ENCODE data around the gene IFITM5. TPM values are rescaled to one million over a fixed set of nuclear protein-coding genes. Genes with fewer than 3 reads are reported as not detected.
A peak's percentile ranks its signal among the peaks of the same experiment; 100 is the strongest.

The IFITM5 gene
- total RNA-seq, 1 donor, result not detected

DNA sequence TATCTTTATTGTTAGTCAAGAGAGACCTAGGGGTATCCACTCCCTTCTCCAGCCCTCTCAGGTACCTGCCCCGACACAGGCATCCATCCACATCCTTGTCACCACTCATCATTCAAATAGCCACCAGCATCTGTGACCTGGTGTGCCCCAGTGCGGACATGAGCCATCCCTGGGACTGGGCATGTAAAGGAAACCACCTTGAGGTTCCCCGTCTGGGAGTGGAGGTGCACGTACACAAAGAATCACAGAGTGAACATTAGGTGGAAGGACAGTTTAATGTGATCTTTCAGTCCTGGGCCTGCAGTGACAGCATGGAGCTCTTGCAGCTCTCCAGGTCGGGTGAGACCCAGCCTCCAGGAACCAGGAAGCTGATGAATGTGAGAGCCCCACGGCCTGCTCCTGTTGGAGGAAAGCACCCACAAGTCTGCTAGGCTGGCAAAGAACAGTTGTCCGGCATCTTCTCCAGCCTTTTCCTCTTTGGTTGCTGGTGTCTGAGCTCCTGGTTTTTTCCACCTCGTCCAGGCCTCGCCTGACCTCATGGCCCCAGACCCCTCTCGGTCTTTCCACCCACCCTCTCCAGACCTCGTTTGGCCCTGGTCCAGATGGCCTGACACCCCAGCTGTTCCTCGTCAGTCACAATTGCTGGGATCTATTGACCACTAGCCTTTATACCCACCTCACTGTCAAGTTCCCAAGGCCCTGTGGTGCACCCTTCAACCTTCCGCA, 46.0 kb downstream of the IFITM5 start:
- H3K4me3 ChIP-seq (ENCODE audit: low read depth, low read length), result no peak overlapping the region
- TF ChIP-seq CTCF (IDR thresholded peaks at IDR 0.05; ENCODE audit: insufficient read depth, low read length), result no peak
- DNase-seq (ENCODE audit: low read depth), result no peak

- no peak overlapping the region for H3K4me3 ChIP-seq (ENCODE audit: low read depth, low read length)
- no peak for TF ChIP-seq CTCF (IDR thresholded peaks at IDR 0.05; ENCODE audit: insufficient read depth, low read length)
- DNase-seq (ENCODE audit: low read depth), result no peak
These were observed 46.7 kb downstream of the IFITM5 start for GRCh38 chr11:252666-253065.

DNA sequence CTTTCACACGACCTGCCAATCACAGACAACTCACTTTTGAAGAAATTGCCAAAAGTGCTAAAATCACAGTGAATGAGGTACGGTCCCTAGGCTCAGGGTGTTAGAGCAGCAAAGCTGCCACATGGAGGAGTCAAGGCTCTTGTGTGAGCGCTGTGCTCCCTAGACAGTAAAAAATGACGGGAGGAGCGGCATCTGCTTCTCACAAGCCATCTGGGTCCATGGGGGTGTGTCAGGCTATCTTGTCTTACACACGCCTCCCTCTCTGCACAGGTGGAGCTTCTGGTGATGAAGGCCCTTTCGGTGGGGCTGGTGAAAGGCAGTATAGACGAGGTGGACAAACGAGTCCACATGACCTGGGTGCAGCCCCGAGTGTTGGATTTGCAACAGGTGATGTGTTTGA, 47.8 kb downstream of the IFITM5 start:
- no peak for TF ChIP-seq CTCF (IDR thresholded peaks at IDR 0.05; ENCODE audit: insufficient read depth, low read length)
- no peak overlapping the region for H3K4me3 ChIP-seq (ENCODE audit: low read depth, low read length)
- DNase-seq (ENCODE audit: low read depth), result no peak

DNA sequence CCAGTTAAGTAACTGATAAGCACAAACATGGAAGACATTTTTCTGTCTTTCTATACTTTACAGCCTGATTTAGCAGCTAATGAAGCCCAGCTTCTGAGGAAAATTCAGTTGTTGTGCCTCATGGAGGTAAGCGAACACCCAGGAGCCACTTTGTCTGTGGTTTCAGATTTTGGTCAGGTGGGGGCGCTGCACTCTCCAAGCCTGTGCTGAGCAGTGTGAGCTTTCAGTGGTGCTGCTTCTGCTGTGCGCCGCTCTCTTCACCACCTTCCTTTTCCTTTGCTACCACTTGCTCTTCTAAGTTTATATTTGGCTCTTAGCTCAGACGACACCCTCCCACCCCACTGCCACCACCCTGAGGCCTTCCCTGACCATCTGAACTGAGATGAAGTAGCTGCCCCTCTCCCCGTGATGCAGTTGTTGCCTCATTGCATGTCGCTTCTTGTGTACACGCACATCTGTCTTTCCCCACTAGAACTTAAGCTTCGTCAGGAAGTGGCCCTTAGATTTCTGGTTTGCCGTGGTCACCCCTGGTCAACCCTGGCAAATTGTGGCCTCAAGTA, 48.5 kb downstream of the IFITM5 start:
- no peak overlapping the region for H3K4me3 ChIP-seq (ENCODE audit: low read depth, low read length)
- DNase-seq (ENCODE audit: low read depth), result peak; percentile 58
- peak; percentile 66 for TF ChIP-seq CTCF (IDR thresholded peaks at IDR 0.05; ENCODE audit: insufficient read depth, low read length)

- no peak for DNase-seq (ENCODE audit: low read depth)
- H3K4me3 ChIP-seq (ENCODE audit: low read depth, low read length), result no peak overlapping the region
- TF ChIP-seq CTCF (IDR thresholded peaks at IDR 0.05; ENCODE audit: insufficient read depth, low read length), result no peak
These were observed 49.1 kb downstream of the IFITM5 start for GRCh38 chr11:250274-250673.

GRCh38 chr11:249062-249461, 50.3 kb downstream of the IFITM5 start:
- DNase-seq (ENCODE audit: low read depth), result no peak
- no peak overlapping the region for H3K4me3 ChIP-seq (ENCODE audit: low read depth, low read length)
- no peak for TF ChIP-seq CTCF (IDR thresholded peaks at IDR 0.05; ENCODE audit: insufficient read depth, low read length)

Small RNA genes lying within 50 kb of the gene (small RNA-seq; reads per million reads assigned to genes)
- not detected for gene AC136475.6

Other genes with a start within 250 kb of the IFITM5 start
- not detected in 2 replicates for gene SCGB1C1, start 106.4 kb downstream of the IFITM5 start, total RNA-seq (ENCODE audit: low replicate concordance)
- gene BET1L, start 92.1 kb downstream of the IFITM5 start, total RNA-seq (ENCODE audit: low replicate concordance), result 9.6 and 16.2 TPM in 2 replicates
- 135 and 148 TPM in 2 replicates for gene RIC8A, start 91.8 kb downstream of the IFITM5 start, total RNA-seq (ENCODE audit: low replicate concordance)
- gene SIRT3, start 63.2 kb downstream of the IFITM5 start, total RNA-seq (ENCODE audit: low replicate concordance), result 4.2 and 8.2 TPM in 2 replicates
- gene PSMD13, start 62.5 kb downstream of the IFITM5 start, total RNA-seq (ENCODE audit: low replicate concordance), result 96.9 and 121 TPM in 2 replicates
- gene NLRP6, start 21.1 kb downstream of the IFITM5 start, total RNA-seq (ENCODE audit: low replicate concordance), result not detected in 2 replicates
- gene PGGHG, start 10.4 kb downstream of the IFITM5 start, total RNA-seq (ENCODE audit: low replicate concordance), result 5.3 and 6.9 TPM in 2 replicates
- gene IFITM2, start 8.3 kb upstream of the IFITM5 start, total RNA-seq (ENCODE audit: low replicate concordance), result 50.1 and 88.1 TPM in 2 replicates
- gene IFITM1, start 14.5 kb upstream of the IFITM5 start, total RNA-seq (ENCODE audit: low replicate concordance), result 20.9 and 24.2 TPM in 2 replicates
- gene IFITM3, start 21.3 kb upstream of the IFITM5 start, total RNA-seq (ENCODE audit: low replicate concordance), result 34.3 and 95.4 TPM in 2 replicates
- 1.5 and 1.9 TPM in 2 replicates for gene B4GALNT4, start 70.0 kb upstream of the IFITM5 start, total RNA-seq (ENCODE audit: low replicate concordance)
- gene PKP3, start 94.7 kb upstream of the IFITM5 start, total RNA-seq (ENCODE audit: low replicate concordance), result 1.3 and 5.6 TPM in 2 replicates
- 30.4 and 38.7 TPM in 2 replicates for gene SIGIRR, start 115.5 kb upstream of the IFITM5 start, total RNA-seq (ENCODE audit: low replicate concordance)
- not detected in 2 replicates for gene ANO9, start 142.5 kb upstream of the IFITM5 start, total RNA-seq (ENCODE audit: low replicate concordance)
- 28.7 and 51.6 TPM in 2 replicates for gene PTDSS2, start 150.8 kb upstream of the IFITM5 start, total RNA-seq (ENCODE audit: low replicate concordance)
- gene RNH1, start 207.7 kb upstream of the IFITM5 start, total RNA-seq (ENCODE audit: low replicate concordance), result 388 and 436 TPM in 2 replicates
- gene HRAS, start 236.1 kb upstream of the IFITM5 start, total RNA-seq (ENCODE audit: low replicate concordance), result 34.6 and 44.4 TPM in 2 replicates
- gene LRRC56, start 238.0 kb upstream of the IFITM5 start, total RNA-seq (ENCODE audit: low replicate concordance), result 0.45 and 1.2 TPM in 2 replicates